ENCODE measurements around the gene COL26A1. TPM values are rescaled to one million over a fixed set of nuclear protein-coding genes. Genes with fewer than 3 reads are reported as not detected.

Gene COL26A1
- 1.7 and 3.0 TPM in 2 replicates for polyA plus RNA-seq

GRCh38 chr7:101362334-101363195 is at the start of gene COL26A1:
TSS of gene COL26A1 (plus strand) at chr7:101362875. CDS start at chr7:101363033, 158 bp downstream.

GRCh38 chr7:101321491-101322401 is 40.9 kb upstream of the COL26A1 start, which contains the start of gene IFT22:
TSS of gene IFT22 (minus strand) at chr7:101321812. CDS start at chr7:101321709, 103 bp downstream.

Other genes starting within 250 kb of the COL26A1 start
- not detected in 2 replicates for gene SERPINE1, start 235.8 kb upstream of the COL26A1 start, polyA plus RNA-seq
- 5.8 and 8.2 TPM in 2 replicates for gene AP1S1, start 208.4 kb upstream of the COL26A1 start, polyA plus RNA-seq
- gene VGF, start 197.3 kb upstream of the COL26A1 start, polyA plus RNA-seq: 0.20 and 10.7 TPM in 2 replicates
- gene NAT16, start 182.6 kb upstream of the COL26A1 start, polyA plus RNA-seq: not detected in 2 replicates
- gene MOGAT3, start 161.8 kb upstream of the COL26A1 start, polyA plus RNA-seq: not detected in 2 replicates
- 0.55 TPM in 1 of 2 replicates, not detected in the other for gene PLOD3, start 145.3 kb upstream of the COL26A1 start, polyA plus RNA-seq
- 41.7 and 43.6 TPM in 2 replicates for gene ZNHIT1, start 144.7 kb upstream of the COL26A1 start, polyA plus RNA-seq
- 1.5 TPM in 1 of 2 replicates, not detected in the other for gene CLDN15, start 125.1 kb upstream of the COL26A1 start, polyA plus RNA-seq
- 176 and 223 TPM in 2 replicates for gene FIS1, start 117.8 kb upstream of the COL26A1 start, polyA plus RNA-seq
- gene IFT22, start 41.1 kb upstream of the COL26A1 start, polyA plus RNA-seq: 62.4 and 104 TPM in 2 replicates